Lower leg skin (tissue), 4 donors: ENCODE results near the gene SYT9. TPM values are rescaled to one million over a fixed set of nuclear protein-coding genes. Genes with fewer than 3 reads are reported as not detected.

ENCODE experiments used
- DNase-seq, 2 donors: peaks; one replicate each; pipeline ENCODE4 v3.0.0-alpha.2; 2019; ENCODE audit warnings: low spot score in 2 of 2
- H3K4me3 ChIP-seq: fragments of 200-600 bp; sonication (generic); 2 replicates; pipeline ENCODE4 v1.5.1; 2017; ENCODE audit warnings: mild to moderate bottlenecking, low read depth; ENCODE audit not compliant: poor library complexity, severe bottlenecking
- CTCF ChIP-seq, 3 donors: fragments of 450-650 bp; IDR thresholded peaks; one replicate each; pipeline ENCODE4 v1.5.1; 2016; ENCODE audit warnings: antibody characterized with exemption in 3 of 3, mild to moderate bottlenecking in 3 of 3, moderate library complexity in 2 of 3
- POLR2A ChIP-seq, 2 donors: fragments of 450-650 bp; IDR thresholded peaks; one replicate each; pipeline ENCODE4 v1.6.1; 2016 to 2017; ENCODE audit warnings: antibody characterized with exemption in 2 of 2, mild to moderate bottlenecking in 1 of 2, moderate library complexity in 1 of 2
- WGBS, 2 donors: methylation state at CpG; one replicate each; pipeline ENCODE4 v1.1.5; 2018; 5-methylcytosine and 5-hydroxymethylcytosine counted together
- intact Hi-C: fragments of 100-400 bp; cut with DNase I; formaldehyde crosslinking; loops from one replicate; pipeline ENCODE4 v1.15.0; 2023; ENCODE audit warnings: low total_unique reads
- total RNA-seq, 4 donors: library from RNA; depleted of rRNA; stranded (reverse); fragments of >200 nt; gene quantifications; one replicate each; pipeline ENCODE4 v1.1.0, GENCODE V29; 2016

SYT9 gene
- total RNA-seq, 4 donors from 2014 or later, result 0.37 to 0.84 (median 0.71) TPM; not detected in 1

GRCh38 chr11:7417328-7417727 is 165.6 kb downstream of the SYT9 start:
- TF ChIP-seq CTCF (IDR thresholded peaks at IDR 0.05) (no peak), POLR2A (IDR thresholded peaks at IDR 0.05) (no peak)
- intact Hi-C loops, result no loop called here
- H3K4me3 ChIP-seq, result no peak overlapping the region
- no peak for DNase-seq

GRCh38 chr11:7418061-7418460 is 166.4 kb downstream of the SYT9 start:
- TF ChIP-seq POLR2A (IDR thresholded peaks at IDR 0.05) (no peak), CTCF (IDR thresholded peaks at IDR 0.05) (no peak)
- intact Hi-C loops, result no loop called here
- no peak for DNase-seq
- no peak overlapping the region for H3K4me3 ChIP-seq
- 87 to 96% methylated on average over 3 of the region's 3 CpGs for WGBS, 2 donors

- 69 to 71% methylated on average over 2 of the region's 2 CpGs for WGBS, 2 donors
- DNase-seq, result no peak
- H3K4me3 ChIP-seq, result no peak overlapping the region
- TF ChIP-seq CTCF (IDR thresholded peaks at IDR 0.05) (no peak), POLR2A (IDR thresholded peaks at IDR 0.05) (no peak)
- intact Hi-C loops, result no loop called here
Observed at GRCh38 chr11:7418906-7419305, 167.2 kb downstream of the SYT9 start.

GRCh38 chr11:7421136-7421535 is 169.4 kb downstream of the SYT9 start:
- DNase-seq, result no peak
- no peak overlapping the region for H3K4me3 ChIP-seq
- TF ChIP-seq CTCF (IDR thresholded peaks at IDR 0.05) (no peak), POLR2A (IDR thresholded peaks at IDR 0.05) (no peak)
- 59 to 90% methylated on average over 1 of the region's 1 CpG for WGBS, 2 donors
- intact Hi-C loops, result no loop called here

GRCh38 chr11:7422544-7423331 is 171.0 kb downstream of the SYT9 start:
- WGBS, 2 donors, result 51 to 56% methylated on average over 5 of the region's 5 CpGs
- intact Hi-C loops, result no loop called here
- no peak overlapping the region for H3K4me3 ChIP-seq
- DNase-seq, result no peak
- TF ChIP-seq POLR2A (IDR thresholded peaks at IDR 0.05) (no peak), CTCF (IDR thresholded peaks at IDR 0.05) (no peak)

- H3K4me3 ChIP-seq, result no peak overlapping the region
- DNase-seq, result no peak
- intact Hi-C loops, result no loop called here
- WGBS, 2 donors, result 64 to 80% methylated on average over 3 of the region's 3 CpGs
- TF ChIP-seq POLR2A (IDR thresholded peaks at IDR 0.05) (no peak), CTCF (IDR thresholded peaks at IDR 0.05) (no peak)
Observed at GRCh38 chr11:7423946-7424345, 172.2 kb downstream of the SYT9 start.
